Activated naive CD4-positive, alpha-beta T cell treated with anti-CD3 and anti-CD28 coated beads, Interleukin-2, amount 50 U/mL, for 16 hours (primary cell): Measurements from ENCODE around the gene SLIT1.

ENCODE experiments used
- DNase-seq: peaks from one replicate; pipeline ENCODE4 v3.0.0-alpha.2; 2020

The SLIT1 gene

DNA sequence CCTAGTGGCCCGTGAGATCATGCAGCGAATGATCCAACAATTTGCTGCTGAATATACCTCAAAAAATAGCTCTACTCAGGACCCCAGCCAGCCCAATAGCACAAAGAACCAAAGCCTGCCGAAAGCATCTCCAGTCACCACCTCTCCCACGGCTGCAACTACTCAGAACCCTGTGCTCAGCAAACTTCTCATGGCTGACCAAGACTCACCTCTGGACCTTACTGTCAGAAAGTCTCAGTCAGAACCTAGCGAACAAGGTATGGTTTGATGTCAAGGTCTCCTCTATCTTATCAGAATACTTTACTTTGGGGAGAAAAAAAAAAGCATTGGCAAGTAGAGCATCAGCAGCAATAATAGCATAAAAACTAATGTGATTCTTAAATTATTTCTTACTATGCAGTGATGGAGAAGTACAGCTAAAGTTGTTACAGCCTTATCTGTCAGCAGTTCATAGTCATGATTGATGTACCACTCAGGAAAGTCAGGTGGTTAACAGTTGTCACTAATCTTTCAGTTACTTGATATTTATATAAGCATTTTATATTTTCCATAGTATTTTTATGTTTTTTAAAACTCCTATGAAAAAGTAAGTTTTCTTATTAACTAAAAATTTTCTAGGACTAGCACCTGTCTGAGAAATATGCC lies 236.6 kb downstream of the SLIT1 start:
- no peak for DNase-seq
